Endothelial cell of umbilical vein (primary cell): Measurements from ENCODE around the gene C16orf89. TPM values are rescaled to one million over a fixed set of nuclear protein-coding genes. Genes with fewer than 3 reads are reported as not detected.

Experiments used
- BruUV-seq: library from RNA; stranded (reverse); fragments of 400-500 nt; replicated peaks from 2 replicates; lab custom pipeline; 2021; lab: Mats Ljungman, UMichigan
- CTCF ChIA-PET: fragments of 300-600, 350-600 bp; sonication (Branson Sonifier 250); formaldehyde crosslinking; loops from one replicate; lab custom pipeline; 2021; ENCODE audit warnings: antibody characterized with exemption, inconsistent platforms; lab: Charles Lee
- POLR2A ChIA-PET: fragments of 300-600, 350-600 bp; sonication (Branson Sonifier 250); formaldehyde crosslinking; loops from one replicate; lab custom pipeline; 2021; ENCODE audit warnings: antibody characterized with exemption, inconsistent platforms; lab: Charles Lee
- DNase-seq: peaks from one replicate; pipeline ENCODE4 v3.0.0-alpha.2; 2011; ENCODE audit warnings: low read depth, low spot score
- FAIRE-seq: peaks from 2 replicates; lab custom pipeline; 2011; peaks lifted over from hg19 to GRCh38; lab: Jason Lieb, UNC
- H2AFZ ChIP-seq: 2 replicates; pipeline ENCODE4 v1.6.0; 2012; ENCODE audit warnings: low read depth, low read length, control low read depth, inconsistent platforms
- H3K27ac ChIP-seq: 2 replicates; pipeline ENCODE4 v1.5.1; 2011; ENCODE audit warnings: low read depth, mild to moderate bottlenecking, control low read depth, low read length, moderate library complexity; ENCODE audit not compliant: insufficient read depth
- H3K27me3 ChIP-seq, 2 experiments: 2 replicates each; pipeline versions ENCODE4 v1.6.0 to v1.6.1; 2011; ENCODE audit warnings: low read length in 2 of 2, mixed read lengths in 1 of 2; ENCODE audit not compliant: control insufficient read depth in 2 of 2, insufficient read depth in 2 of 2
- H3K36me3 ChIP-seq, 2 experiments: 2 replicates in 1 of 2; 3 replicates in 1 of 2; pipeline ENCODE4 v1.5.1; 2011; ENCODE audit warnings: low read length in 2 of 2, mild to moderate bottlenecking in 1 of 2, moderate library complexity in 1 of 2; ENCODE audit not compliant: control insufficient read depth in 2 of 2, insufficient read depth in 2 of 2; ENCODE audit errors: extremely low read depth in 1 of 2
- H3K4me1 ChIP-seq: 3 replicates; pipeline ENCODE4 v1.5.1; 2011; ENCODE audit warnings: mild to moderate bottlenecking, low read length; ENCODE audit not compliant: control insufficient read depth, insufficient read depth; ENCODE audit errors: extremely low read depth
- H3K4me2 ChIP-seq: 2 replicates; pipeline ENCODE4 v1.6.1; 2011; ENCODE audit warnings: low read length, control low read depth, mixed read lengths; ENCODE audit not compliant: insufficient read depth
- H3K4me3 ChIP-seq, 3 experiments: fragments of 200-600 bp in 1 of 3; sonication (generic), shearing (Covaris generic) in 1 of 3; replicated peaks in 1 of 3; 2 replicates each; pipeline ENCODE4 v1.5.1; 2011 to 2016; ENCODE audit warnings: control low read depth in 3 of 3, low read length in 3 of 3, mild to moderate bottlenecking in 2 of 3, inconsistent platforms in 1 of 3, low read depth in 1 of 3, moderate library complexity in 1 of 3; ENCODE audit not compliant: insufficient read depth in 1 of 3
- H3K79me2 ChIP-seq: 2 replicates; pipeline ENCODE4 v1.6.0; 2012; ENCODE audit warnings: low read length, inconsistent platforms; ENCODE audit not compliant: control insufficient read depth, insufficient read depth
- H3K9ac ChIP-seq: replicated peaks from 2 replicates; pipeline ENCODE3; 2011; ENCODE audit warnings: low read length, control low read depth; ENCODE audit not compliant: insufficient read depth; ENCODE audit errors: extremely low read depth
- H3K9me1 ChIP-seq: replicated peaks from 3 replicates; pipeline ENCODE4 v1.6.0; 2011; ENCODE audit warnings: mild to moderate bottlenecking, low read length; ENCODE audit not compliant: control insufficient read depth, insufficient read depth; ENCODE audit errors: extremely low read depth
- H3K9me3 ChIP-seq: replicated peaks from 2 replicates; pipeline ENCODE4 v1.5.1; 2012; ENCODE audit warnings: low read length, inconsistent platforms; ENCODE audit not compliant: control insufficient read depth, insufficient read depth
- H4K20me1 ChIP-seq: replicated peaks from 2 replicates; pipeline ENCODE3; 2011; ENCODE audit warnings: mild to moderate bottlenecking, low read length; ENCODE audit not compliant: control insufficient read depth, insufficient read depth; ENCODE audit errors: extremely low read depth
- EZH2 ChIP-seq: IDR thresholded peaks from 2 replicates; pipeline ENCODE4 v1.6.1; 2012; ENCODE audit warnings: borderline replicate concordance, low read depth, mild to moderate bottlenecking, moderate library complexity, low read length, inconsistent platforms; ENCODE audit not compliant: severe bottlenecking
- FOS ChIP-seq: IDR thresholded peaks from 2 replicates; pipeline ENCODE4 v1.6.1; 2011; ENCODE audit warnings: mild to moderate bottlenecking, low read length, moderate library complexity, borderline replicate concordance; ENCODE audit not compliant: insufficient read depth
- GATA2 ChIP-seq: IDR thresholded peaks from 2 replicates; pipeline ENCODE4 v1.7.0; 2011; ENCODE audit warnings: low read depth, mild to moderate bottlenecking, moderate library complexity, mixed read lengths, low read length; ENCODE audit not compliant: insufficient read length, insufficient read depth
- JUN ChIP-seq: IDR thresholded peaks from 2 replicates; pipeline ENCODE4 v1.6.1; 2011; ENCODE audit warnings: borderline replicate concordance, low read depth; ENCODE audit not compliant: insufficient read length, insufficient read depth
- MYC ChIP-seq: IDR thresholded peaks from one replicate; pipeline ENCODE4 v1.6.1; 2011; ENCODE audit warnings: mild to moderate bottlenecking, low read depth, low read length
- POLR2A ChIP-seq: IDR thresholded peaks from 2 replicates; pipeline ENCODE4 v1.6.1; 2012; ENCODE audit warnings: low read depth, mild to moderate bottlenecking, control low read depth, low read length
- POLR2AphosphoS5 ChIP-seq: IDR thresholded peaks from 2 replicates; pipeline ENCODE4 v1.6.1; 2012; ENCODE audit warnings: low read depth, mild to moderate bottlenecking, control low read depth, low read length, moderate library complexity; ENCODE audit not compliant: insufficient read depth
- dilution Hi-C: fragments of 300-500 bp; cut with MboI; formaldehyde crosslinking; loops from one replicate; pipeline ENCODE4 v1.15.0; 2019; ENCODE audit warnings: low sequenced_read_pairs; ENCODE audit not compliant: extremely low pct_ligation_motif_present
- intact Hi-C: fragments of 100-400 bp; cut with micrococcal nuclease; formaldehyde crosslinking; loops from one replicate; pipeline ENCODE4 v1.10.0; 2022
- polyA plus RNA-seq, 4 experiments: library from polyadenylated mRNA; depleted of rRNA in 3 of 4; stranded (reverse) in 3 of 4; unstranded in 1 of 4; fragments of >200 nt; gene quantifications; 2 replicates each; pipeline versions ENCODE4 v1.2.1 to v1.2.3, GENCODE V29; 2011 to 2012; ENCODE audit warnings: missing spikeins in 1 of 4
- total RNA-seq: library from RNA; stranded (reverse); gene quantifications from 2 replicates; pipeline ENCODE4 v1.2.3, GENCODE V29; 2021
- TF ChIP-seq, protein P1 (sequence below): IDR thresholded peaks from 2 replicates; pipeline ENCODE4 v1.6.1; 2011; ENCODE audit not compliant: insufficient read depth, insufficient read length
- TF ChIP-seq, protein P2 (sequence below), 2 donors: IDR thresholded peaks; 1 replicate in 1 of 2; 2 replicates in 1 of 2; pipeline ENCODE4 v1.5.1; 2011; ENCODE audit warnings: low read length in 2 of 2, mild to moderate bottlenecking in 2 of 2, moderate library complexity in 2 of 2, control low read depth in 1 of 2, inconsistent platforms in 1 of 2, low read depth in 1 of 2; ENCODE audit not compliant: insufficient read depth in 1 of 2; ENCODE audit errors: extremely low read depth in 1 of 2

Gene C16orf89
- total and polyA plus RNA-seq, 2 donors (not counting 3 experiments of a cell fraction or from before 2014, with no cell fraction given) = not detected

DNA sequence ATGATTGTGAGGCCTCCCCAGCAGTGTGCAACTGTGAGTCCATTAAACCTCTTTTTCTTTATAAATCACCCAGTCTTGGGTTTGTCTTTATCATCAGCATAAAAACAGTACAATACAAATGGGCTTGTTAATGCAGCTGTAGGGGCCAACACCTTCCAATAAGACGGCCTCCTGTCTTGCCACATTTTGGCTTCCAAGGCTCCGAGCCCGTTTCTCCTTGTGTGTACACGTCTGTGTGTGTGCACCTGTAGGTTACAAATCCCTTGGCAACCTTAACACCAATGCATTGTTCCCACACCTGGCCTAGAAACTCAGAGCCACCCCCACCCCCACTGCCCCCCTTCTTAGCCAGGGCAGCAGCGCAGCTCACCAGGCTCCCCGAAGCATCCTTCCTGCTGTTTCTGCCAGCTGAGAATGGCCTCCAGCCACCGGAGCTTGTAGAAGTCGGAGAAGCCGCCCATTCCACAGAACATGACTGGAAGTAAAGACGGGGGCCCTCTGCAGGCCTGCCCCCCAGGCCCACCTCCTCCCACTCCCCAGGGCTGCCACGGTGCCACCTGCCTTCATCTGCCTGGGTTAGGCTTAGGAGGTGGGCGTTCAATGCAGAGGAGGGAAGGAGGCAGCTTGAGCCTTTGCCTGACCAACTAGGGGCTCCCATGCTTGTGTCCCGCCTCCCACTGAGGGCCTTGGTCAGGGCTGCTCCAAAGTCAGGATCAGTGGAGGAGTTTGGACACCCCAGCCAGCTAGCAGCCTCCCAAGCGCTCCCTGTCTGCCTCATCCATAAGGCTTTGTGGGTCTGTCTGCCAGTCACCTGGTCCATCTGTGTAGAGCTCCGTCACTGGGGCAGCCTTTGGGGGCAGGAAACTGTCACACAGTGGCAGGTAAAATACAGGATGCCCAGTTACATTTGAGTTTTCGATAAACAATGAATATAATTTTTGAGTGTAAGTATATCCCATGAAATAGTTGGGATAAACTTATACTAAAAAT lies 10.6 kb downstream of the C16orf89 start:
- TF ChIP-seq, protein P1, sequence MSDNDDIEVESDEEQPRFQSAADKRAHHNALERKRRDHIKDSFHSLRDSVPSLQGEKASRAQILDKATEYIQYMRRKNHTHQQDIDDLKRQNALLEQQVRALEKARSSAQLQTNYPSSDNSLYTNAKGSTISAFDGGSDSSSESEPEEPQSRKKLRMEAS = no peak
- no peak for TF ChIP-seq JUN
- TF ChIP-seq POLR2AphosphoS5 = no peak
- no peak for TF ChIP-seq FOS
- no peak for TF ChIP-seq GATA2
- TF ChIP-seq, protein P2, sequence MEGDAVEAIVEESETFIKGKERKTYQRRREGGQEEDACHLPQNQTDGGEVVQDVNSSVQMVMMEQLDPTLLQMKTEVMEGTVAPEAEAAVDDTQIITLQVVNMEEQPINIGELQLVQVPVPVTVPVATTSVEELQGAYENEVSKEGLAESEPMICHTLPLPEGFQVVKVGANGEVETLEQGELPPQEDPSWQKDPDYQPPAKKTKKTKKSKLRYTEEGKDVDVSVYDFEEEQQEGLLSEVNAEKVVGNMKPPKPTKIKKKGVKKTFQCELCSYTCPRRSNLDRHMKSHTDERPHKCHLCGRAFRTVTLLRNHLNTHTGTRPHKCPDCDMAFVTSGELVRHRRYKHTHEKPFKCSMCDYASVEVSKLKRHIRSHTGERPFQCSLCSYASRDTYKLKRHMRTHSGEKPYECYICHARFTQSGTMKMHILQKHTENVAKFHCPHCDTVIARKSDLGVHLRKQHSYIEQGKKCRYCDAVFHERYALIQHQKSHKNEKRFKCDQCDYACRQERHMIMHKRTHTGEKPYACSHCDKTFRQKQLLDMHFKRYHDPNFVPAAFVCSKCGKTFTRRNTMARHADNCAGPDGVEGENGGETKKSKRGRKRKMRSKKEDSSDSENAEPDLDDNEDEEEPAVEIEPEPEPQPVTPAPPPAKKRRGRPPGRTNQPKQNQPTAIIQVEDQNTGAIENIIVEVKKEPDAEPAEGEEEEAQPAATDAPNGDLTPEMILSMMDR (IDR thresholded peaks at IDR 0.05; ENCODE audit: extremely low read depth in 1 of 2, insufficient read depth in 1 of 2, low read depth in 1 of 2, low read length in 2 of 2) = no peak
- TF ChIP-seq POLR2A = no peak
- TF ChIP-seq MYC = no peak
- TF ChIP-seq EZH2 = no peak
- no peaks in the 10 kb centered on the region for H4K20me1 ChIP-seq
- ChIA-PET POLR2A (no interaction called here), CTCF (interaction anchor here (1.5 to 2.1 kb wide), 2 partner anchors 37 to 1588 kb away, joined by 6 read pairs; no protein-coding TSS in a partner anchor)
- no peak overlapping the region for H3K9ac ChIP-seq
- FAIRE-seq (no peak), DNase-seq (no peak)
- H3K9me3 ChIP-seq = no peaks in the 10 kb centered on the region
- H3K4me1 ChIP-seq = no peaks in the 10 kb centered on the region
- H3K27ac ChIP-seq = no peak overlapping the region
- H3K4me2 ChIP-seq = no peak overlapping the region
- no peak overlapping the region for H2AFZ ChIP-seq
- no peak overlapping the region for H3K4me3 ChIP-seq
- no peaks in the 10 kb centered on the region for H3K36me3 ChIP-seq
- dilution Hi-C loops (no loop called here), intact Hi-C loops (no loop called here)
- no peaks in the 10 kb centered on the region for H3K27me3 ChIP-seq
- BruUV-seq = no TSS peak
- no peaks in the 10 kb centered on the region for H3K79me2 ChIP-seq
- H3K9me1 ChIP-seq = no peaks in the 10 kb centered on the region
